B cell (primary cell): Measurements from ENCODE around the gene DPT.

Experiments used
- EZH2 ChIP-seq: IDR thresholded peaks from 2 replicates; pipeline ENCODE4 v1.6.1; 2012; ENCODE audit warnings: borderline replicate concordance, low read depth, mild to moderate bottlenecking, moderate library complexity, low read length; ENCODE audit not compliant: insufficient read depth, poor library complexity, severe bottlenecking
- TF ChIP-seq, protein P1 (sequence below): fragments of 200-600 bp; IDR thresholded peaks from one replicate; pipeline ENCODE4 v1.8.0; 2022; ENCODE audit warnings: antibody characterized with exemption, mild to moderate bottlenecking

DNA sequence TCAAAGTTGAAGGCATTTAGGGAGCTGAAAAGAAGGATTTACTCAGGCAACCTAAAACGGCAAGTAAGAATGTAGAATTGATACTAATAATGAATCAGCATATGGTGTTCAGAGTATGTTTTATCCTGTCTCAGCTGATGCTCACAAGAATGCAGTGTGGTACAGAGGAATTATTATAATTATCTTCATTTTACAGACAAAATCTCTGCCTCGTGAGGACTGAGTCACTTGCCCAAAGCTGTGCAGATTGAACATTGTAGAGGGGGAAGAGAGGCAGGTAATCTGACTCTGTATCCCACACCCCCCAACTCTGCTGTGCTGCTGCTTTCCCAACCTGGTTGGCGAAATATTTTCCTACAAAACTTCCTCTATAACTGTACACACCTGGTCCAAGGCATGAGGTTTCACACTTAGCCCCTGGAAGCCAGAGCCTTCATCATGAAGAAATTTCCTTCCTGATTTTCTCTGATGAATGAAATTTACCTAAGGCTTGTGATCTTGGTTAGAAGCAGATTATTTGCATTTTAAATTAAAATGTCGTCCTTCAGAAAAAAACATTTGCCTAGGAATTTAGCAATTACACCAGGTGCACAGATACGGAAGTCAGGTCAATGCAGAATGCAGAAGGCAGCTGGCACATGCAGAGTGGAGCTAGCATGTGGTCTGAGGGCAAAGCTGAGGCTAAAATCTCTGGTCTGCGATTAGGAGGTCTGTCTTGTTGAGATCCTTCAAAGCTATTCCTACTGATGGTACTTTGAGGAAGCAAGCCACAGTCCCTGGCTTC is 52.8 kb downstream of the DPT start:
- TF ChIP-seq, protein P1, sequence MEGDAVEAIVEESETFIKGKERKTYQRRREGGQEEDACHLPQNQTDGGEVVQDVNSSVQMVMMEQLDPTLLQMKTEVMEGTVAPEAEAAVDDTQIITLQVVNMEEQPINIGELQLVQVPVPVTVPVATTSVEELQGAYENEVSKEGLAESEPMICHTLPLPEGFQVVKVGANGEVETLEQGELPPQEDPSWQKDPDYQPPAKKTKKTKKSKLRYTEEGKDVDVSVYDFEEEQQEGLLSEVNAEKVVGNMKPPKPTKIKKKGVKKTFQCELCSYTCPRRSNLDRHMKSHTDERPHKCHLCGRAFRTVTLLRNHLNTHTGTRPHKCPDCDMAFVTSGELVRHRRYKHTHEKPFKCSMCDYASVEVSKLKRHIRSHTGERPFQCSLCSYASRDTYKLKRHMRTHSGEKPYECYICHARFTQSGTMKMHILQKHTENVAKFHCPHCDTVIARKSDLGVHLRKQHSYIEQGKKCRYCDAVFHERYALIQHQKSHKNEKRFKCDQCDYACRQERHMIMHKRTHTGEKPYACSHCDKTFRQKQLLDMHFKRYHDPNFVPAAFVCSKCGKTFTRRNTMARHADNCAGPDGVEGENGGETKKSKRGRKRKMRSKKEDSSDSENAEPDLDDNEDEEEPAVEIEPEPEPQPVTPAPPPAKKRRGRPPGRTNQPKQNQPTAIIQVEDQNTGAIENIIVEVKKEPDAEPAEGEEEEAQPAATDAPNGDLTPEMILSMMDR, result no peak
- TF ChIP-seq EZH2, result no peak
